Inferior parietal cortex (tissue), 1 donor: ENCODE results near the gene PCK1.
A peak's percentile ranks its signal among the peaks of the same experiment; 100 is the strongest.

Experiments
- DNase-seq: peaks from one replicate; pipeline ENCODE4 v3.0.0-alpha.2; 2016; ENCODE audit errors: extremely low spot score

Gene PCK1

DNA sequence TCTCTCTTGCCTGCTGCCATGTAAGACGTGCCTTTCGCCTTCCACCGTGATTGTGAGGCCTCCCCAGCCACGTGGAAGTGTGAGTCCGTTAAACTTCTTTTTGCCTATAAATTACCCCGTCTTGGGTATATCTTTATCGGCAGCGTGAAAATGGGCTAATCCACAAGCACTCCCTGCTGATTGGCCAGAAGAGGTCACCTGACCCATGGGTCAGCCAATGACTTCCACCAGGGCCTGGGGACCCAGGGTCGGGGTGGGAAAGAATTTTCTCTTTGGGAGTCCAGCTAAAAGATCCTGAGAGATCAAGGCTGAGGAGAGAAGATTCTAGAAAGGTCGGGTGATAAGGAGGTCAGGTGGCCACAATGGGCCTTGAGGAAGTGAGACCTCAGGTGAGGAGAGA, 42.2 kb downstream of the PCK1 start:
- no peak for DNase-seq

GRCh38 chr20:57605045-57605444, 44.1 kb downstream of the PCK1 start:
- no peak for DNase-seq

- no peak for DNase-seq
Measured at GRCh38 chr20:57605878-57606277, 45.0 kb downstream of the PCK1 start.

DNA sequence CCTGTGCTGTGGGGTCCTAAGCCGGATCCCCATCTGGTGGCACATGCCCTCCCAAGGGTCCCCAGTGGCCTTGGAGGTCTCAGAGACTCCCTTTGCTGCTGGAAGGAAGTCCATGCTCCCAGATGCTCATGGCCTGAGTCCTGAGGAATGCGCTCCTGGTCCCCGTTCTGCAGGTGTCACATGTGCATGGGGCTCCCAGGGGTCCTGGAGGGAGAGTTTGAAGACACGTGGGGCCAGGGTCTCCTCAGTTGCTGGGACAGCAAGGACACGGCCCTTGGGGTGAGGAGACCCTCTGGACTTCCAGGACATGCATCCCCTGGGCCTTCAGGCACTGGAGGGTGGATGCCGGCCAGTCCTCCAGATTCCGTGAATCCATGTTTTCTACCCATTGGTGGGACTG, 47.6 kb downstream of the PCK1 start:
- no peak for DNase-seq

DNA sequence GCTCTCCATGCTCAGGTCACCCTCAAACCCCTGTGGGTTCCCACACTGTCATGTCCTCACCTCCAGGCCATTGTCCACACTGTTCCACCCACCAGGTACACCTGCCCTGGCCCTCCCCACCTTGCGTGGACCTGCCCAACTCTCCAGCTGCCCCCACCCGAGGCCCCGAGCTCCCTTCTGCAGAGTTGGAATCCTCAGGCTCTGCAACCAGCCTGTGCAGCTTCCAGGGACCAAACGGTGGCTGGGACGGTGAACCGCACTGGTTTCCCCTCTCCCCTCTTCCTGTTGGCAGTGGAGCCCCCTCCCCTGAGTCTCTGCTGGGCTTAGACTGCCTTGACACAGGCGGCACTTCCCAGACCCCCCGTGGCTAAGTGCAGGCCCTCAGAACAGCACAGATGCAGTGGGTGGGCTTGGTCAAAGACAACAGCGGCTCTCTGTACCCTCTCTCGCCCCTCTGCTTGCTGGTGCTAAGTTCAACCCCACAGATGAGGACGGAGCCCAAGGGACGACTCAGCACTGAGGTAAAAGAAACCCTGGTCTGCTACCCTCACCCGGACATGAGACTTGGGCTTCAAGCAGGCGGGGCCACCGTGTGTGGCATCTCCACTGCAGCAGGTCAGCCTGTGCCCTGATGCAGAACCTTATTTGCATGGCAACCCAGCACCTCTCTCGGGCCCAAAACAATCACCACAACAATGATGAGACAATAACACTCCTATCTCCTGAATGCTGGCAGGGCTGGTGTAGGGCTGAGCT, 48.4 kb downstream of the PCK1 start:
- no peak for DNase-seq

DNA sequence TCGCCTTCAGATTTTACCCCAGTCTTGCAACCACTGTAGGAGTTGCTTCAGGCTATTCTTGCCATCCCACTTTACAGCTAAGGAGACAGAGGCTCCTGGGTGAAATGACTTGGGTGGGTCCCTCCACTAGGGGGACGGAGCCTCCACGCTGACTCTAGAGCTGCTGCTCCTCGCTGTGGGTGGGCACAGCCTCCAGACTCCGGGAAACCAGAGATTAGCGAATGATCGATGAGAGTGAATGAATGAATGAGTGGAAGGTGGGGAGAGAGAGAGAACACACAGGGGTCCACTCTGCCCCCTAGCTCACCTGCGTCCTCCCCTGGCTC, 48.9 kb downstream of the PCK1 start:
- no peak for DNase-seq

DNA sequence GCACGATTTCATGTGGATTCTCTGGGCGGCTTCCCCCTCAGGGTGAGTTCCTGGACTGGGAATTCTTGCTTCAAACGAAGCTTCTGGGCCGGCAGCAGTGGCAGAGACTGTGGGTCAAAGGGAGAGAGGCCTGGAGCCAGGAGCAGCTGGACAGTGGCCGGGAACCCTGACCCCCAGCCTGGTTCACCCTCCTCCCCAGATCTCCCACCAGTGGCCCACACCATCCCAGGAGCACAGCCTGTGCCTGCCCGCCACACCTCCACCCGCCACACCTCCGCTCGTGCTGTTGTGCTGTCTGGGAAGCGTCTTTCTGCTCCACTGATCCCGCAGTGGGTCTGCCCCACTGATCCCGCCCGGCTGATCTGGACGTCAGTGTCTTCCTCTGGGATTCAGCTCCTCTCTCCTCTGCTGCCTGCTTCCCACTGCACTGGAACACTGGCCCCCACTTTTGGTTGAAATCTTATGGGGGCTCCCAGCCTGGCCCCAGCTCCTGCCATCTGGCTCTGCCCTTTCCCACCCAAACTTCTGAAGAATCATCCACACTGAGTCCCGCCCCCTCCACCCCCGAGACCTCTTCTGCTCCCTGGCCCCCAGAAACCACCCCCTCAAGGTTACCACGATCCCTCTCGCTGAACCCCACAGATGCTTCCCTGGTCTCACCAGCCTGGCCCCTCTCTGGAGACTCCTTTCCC, 49.5 kb downstream of the PCK1 start:
- no peak for DNase-seq

DNA sequence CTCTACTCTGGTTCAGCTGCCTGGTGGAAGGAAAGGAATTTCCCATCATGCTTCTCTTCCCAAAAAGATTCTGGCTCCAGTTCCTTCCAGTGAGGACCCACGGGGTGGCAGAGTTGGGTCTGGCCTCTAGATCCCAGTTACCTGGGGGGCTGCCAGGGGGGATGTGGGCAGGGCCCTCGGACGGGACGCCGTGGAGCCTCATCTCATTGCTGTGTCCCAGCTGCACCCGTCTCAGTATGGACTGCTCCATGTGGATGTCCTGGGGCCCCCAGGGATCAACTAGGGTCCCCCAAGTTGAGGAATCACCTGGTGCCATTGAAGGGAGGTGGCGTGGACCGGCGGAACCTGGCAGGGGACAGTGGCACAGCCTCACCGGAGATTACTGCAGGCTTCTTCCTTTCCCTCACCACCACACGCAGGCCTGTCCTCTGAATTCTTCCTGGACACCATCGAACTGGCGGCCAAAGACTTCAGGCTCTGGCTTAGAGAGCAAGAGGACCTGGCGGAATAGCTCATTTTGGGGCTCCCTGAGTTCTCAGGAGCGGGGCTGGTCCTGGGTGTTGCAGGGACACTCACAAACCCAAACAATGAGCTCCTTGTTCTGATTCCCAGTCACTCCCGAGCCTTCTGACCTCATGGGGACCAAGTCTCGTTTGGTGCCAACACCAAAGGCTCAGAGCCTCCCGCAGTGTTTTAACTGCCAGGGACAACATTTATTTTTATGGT, 50.8 kb downstream of the PCK1 start:
- DNase-seq = peak; percentile 13

- DNase-seq = no peak
Measured at GRCh38 chr20:57612436-57612835, 51.5 kb downstream of the PCK1 start.

DNA sequence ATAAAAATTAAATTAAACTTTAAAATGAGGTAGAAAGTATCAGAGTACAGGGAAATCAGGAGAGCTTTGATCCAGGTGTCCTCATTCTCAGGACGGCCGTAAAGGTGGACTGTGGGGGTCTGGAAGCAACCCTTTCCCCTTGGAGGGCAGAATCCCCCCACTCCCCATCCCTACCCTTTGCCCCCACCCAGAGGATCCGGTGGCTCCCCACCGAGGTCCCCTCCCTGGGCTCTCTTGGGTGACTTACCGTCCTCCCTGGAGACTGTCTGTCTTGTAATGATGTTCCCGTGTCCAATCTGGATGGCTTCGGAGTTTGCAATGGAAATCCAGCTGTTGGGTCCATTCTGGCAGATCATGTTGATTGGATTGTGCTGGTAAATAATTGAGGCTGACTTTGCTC, 52.0 kb downstream of the PCK1 start:
- DNase-seq = no peak

DNA sequence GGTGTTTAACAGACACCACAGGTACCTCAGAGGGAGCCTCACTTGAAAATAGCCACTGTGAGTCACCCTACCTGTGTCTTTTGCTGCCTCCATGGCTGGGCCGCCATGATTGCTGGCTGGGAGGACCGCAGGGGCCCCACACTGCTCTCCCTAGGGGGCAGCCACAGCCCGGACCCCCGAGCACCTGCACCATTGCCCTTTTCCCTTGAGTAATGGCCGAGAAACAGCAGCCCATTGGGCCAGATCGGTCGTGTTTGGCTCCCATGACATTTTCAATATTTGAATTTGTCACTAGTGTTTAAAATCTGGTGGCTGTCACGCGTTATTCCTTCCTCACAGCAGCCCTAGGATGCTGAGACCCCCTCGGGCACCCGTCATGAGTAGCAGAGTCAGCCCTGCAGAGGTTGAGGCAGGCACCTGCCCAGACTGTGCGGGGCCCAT, 52.6 kb downstream of the PCK1 start:
- no peak for DNase-seq

DNA sequence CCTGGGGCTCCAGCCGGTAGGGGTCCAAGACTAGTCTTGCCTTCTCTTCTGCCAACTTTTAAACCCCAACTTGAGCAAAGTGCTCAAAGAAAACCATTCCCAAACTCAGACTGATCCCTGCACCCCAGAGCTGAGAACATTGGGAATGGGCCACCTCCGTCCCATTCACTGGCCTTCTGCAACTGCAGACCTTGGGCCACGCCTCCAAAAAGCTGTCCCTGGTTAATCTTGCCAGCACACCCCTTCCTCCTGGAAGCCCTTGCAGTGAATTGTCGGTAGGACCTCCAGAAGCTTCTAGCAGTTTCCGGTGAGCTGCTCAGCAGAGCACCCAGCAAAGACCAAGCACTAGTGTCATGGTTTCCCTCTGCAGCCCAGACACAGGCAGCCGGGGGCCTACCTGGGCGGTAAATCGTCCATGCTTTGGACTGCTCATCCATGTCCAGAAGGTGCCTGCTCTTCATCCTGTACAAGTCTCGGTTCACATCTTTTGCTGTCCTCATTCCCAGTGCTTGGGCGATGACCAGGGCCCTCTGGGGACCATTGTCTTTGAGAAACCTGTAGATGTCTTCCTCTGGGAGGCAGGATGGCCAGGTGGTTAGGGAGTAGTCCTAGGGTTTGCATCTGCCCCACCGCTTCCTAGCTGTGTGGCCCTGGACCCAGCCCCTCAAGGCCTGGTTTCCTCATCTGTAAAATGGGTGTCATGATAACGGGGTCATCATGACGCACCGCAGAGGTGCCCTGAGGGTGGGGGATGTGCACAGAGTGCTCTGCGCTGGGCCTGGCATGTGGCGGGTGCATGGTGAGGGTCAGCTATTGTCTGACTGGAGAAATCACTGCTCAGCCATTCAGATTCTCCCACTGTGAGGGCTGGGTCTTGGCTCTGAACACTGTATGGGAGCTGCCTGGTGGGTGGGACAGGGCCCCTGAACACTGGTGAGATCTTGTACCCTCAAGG, 53.9 kb downstream of the PCK1 start:
- no peak for DNase-seq

DNA sequence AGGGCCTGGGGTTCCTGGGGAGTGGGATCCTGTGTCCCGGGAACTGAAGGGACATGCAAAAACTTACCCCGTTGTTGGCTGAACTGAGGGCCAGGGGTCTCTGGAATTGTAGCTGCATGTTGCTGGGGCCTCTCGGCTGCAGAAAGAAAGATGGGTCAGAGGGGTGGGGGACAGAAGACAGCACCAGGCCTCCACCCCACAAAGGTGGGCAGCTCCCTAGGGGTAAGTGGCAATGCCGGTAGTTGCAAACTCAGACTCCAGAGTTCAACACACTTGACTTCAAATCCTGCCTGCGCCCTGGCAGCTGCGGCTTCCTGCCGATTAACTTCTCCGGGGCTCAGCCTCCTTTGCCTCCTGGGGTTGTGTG, 54.5 kb downstream of the PCK1 start:
- no peak for DNase-seq

DNA sequence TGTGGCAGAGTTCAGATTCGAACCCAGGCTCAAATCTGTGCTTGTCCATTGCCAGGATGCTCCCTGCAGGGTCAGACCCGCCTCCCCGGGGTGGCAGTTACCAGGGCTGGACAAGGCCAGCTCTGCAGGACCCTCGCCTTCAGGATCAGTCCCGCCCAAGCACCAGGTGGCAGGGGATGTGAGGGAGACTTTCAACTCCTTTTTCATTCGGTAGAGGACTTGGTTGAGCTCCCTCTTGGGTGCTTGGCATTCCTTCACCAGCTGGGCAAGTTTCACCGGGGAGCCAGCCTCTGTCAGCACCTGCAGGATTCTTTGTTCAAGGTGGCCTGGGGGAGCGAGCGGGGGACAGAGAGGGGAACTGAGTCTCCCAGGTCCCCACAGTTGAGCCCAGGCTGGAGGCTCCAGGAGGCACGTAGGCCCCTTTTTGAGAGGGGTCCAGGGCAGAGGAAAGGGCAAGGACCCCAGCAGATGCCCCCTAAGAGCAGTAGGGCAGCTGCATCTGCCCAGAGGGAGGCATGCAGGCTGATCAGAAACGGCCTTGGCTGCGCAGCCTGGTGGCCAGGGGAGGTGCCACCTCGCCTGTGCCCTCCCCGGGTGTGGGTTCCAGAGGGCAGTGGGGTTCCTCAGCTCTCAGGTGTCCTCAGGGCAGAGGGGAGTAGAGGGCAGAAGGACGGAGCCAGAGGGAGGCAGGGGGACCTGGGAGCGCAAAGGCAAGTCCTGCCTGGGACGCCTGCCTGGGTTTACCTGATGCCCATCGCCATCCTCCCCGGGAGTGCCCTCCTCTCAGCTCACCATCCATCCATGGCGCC, 55.4 kb downstream of the PCK1 start:
- no peak for DNase-seq

GRCh38 chr20:57617079-57617795, 56.3 kb downstream of the PCK1 start:
- DNase-seq = no peak
